Vagina (tissue), 2 donors: Measurements from ENCODE around the gene XPA.

Experiments used
- POLR2AphosphoS5 ChIP-seq, 2 donors: sonication (generic); formaldehyde crosslinking; IDR thresholded peaks; one replicate each; pipeline ENCODE4 v1.9.0; 2017; ENCODE audit warnings: antibody characterized with exemption in 2 of 2, mild to moderate bottlenecking in 2 of 2, low read depth in 1 of 2; ENCODE audit not compliant: insufficient read depth in 1 of 2
- TF ChIP-seq, protein P1 (sequence below), 3 experiments: fragments of 450-650 bp in 2 of 3; fragments of 200-600 bp in 1 of 3; sonication (generic) in 1 of 3; IDR thresholded peaks; one replicate each; pipeline ENCODE4 v1.5.1; 2017 to 2019; ENCODE audit warnings: antibody characterized with exemption in 3 of 3, mild to moderate bottlenecking in 2 of 3, moderate library complexity in 2 of 3

DNA sequence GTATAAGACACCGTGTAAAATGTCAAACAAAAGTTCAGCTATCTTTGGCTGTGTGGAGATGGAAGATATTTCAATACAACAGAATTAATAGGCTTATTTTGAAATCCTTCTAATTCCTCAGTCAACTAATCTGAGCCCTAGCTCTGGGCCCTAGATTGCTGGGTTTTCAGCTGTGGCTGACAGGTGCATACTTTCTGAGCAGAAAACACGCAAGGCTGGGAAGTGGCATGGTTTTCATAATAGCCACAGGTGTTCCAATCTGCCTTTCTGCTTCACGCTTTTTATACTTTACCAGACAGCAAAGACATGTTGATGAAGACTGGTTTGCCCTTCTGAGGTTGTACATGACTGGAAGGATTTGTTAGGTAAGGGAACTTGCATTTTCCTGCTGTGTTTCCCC lies 20.7 kb upstream of the XPA start:
- TF ChIP-seq, protein P1, sequence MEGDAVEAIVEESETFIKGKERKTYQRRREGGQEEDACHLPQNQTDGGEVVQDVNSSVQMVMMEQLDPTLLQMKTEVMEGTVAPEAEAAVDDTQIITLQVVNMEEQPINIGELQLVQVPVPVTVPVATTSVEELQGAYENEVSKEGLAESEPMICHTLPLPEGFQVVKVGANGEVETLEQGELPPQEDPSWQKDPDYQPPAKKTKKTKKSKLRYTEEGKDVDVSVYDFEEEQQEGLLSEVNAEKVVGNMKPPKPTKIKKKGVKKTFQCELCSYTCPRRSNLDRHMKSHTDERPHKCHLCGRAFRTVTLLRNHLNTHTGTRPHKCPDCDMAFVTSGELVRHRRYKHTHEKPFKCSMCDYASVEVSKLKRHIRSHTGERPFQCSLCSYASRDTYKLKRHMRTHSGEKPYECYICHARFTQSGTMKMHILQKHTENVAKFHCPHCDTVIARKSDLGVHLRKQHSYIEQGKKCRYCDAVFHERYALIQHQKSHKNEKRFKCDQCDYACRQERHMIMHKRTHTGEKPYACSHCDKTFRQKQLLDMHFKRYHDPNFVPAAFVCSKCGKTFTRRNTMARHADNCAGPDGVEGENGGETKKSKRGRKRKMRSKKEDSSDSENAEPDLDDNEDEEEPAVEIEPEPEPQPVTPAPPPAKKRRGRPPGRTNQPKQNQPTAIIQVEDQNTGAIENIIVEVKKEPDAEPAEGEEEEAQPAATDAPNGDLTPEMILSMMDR (IDR thresholded peaks at IDR 0.05) = no peak
- no peak for TF ChIP-seq POLR2AphosphoS5 (IDR thresholded peaks at IDR 0.05; ENCODE audit: insufficient read depth in 1 of 2, low read depth in 1 of 2)
